ENCODE results near the gene HS2ST1.

- TF ChIP-seq CTCF (conservative IDR thresholded peaks at IDR 0.05; ENCODE audit: low read length) (no peak), EZH2phosphoT487 (IDR thresholded peaks at IDR 0.05; ENCODE audit: borderline replicate concordance) (no peak)
Observed at GRCh38 chr1:87074001-87074795, 159.8 kb downstream of the HS2ST1 start.
